HL-60 (cell line): Measurements from ENCODE around the gene NRIP1.

Source experiments
- DNase-seq, 2 experiments: peaks; one replicate each; pipeline ENCODE4 v3.0.0-alpha.2; 2010 to 2020; ENCODE audit warnings: low read depth in 1 of 2, low spot score in 1 of 2
- H3K27ac ChIP-seq: fragments of 250-450 bp; sonication (Bioruptor Pico); replicated peaks from 2 replicates; pipeline ENCODE4 v1.5.1; 2020; ENCODE audit warnings: mild to moderate bottlenecking, moderate library complexity
- H3K27me3 ChIP-seq: fragments of 250-450 bp; sonication (Bioruptor Pico); 2 replicates; pipeline ENCODE4 v1.5.1; 2021; ENCODE audit warnings: mild to moderate bottlenecking, moderate library complexity; ENCODE audit not compliant: insufficient read depth, poor library complexity, severe bottlenecking
- H3K4me3 ChIP-seq: replicated peaks from 2 replicates; pipeline ENCODE4 v1.5.1; 2011; ENCODE audit warnings: mild to moderate bottlenecking, control low read depth, low read length; ENCODE audit not compliant: insufficient read depth
- CTCF ChIP-seq: IDR thresholded peaks from one replicate; pipeline ENCODE4 v1.5.1; 2011; ENCODE audit warnings: low read length, control low read depth, inconsistent platforms; ENCODE audit not compliant: insufficient read depth
- GABPA ChIP-seq: IDR thresholded peaks from 2 replicates; pipeline ENCODE4 v1.6.1; 2012; ENCODE audit warnings: low read depth
- POLR2AphosphoS5 ChIP-seq: IDR thresholded peaks from 2 replicates; pipeline ENCODE4 v1.6.1; 2012; ENCODE audit warnings: low read depth
- REST ChIP-seq: IDR thresholded peaks from 2 replicates; pipeline ENCODE4 v1.6.1; 2012; ENCODE audit warnings: low read depth; ENCODE audit not compliant: insufficient replicate concordance
- SPI1 ChIP-seq: IDR thresholded peaks from 2 replicates; pipeline ENCODE4 v1.6.1; 2012; ENCODE audit warnings: low read depth, mild to moderate bottlenecking, borderline replicate concordance

The NRIP1 gene

GRCh38 chr21:15010645-15011044, 54.2 kb downstream of the NRIP1 start:
- TF ChIP-seq REST (no peak), GABPA (no peak), SPI1 (no peak)
- H3K27me3 ChIP-seq, result no peaks in the 10 kb centered on the region
- H3K4me3 ChIP-seq, result no peak overlapping the region
- DNase-seq, result no peak
- H3K27ac ChIP-seq, result no peak overlapping the region

- Histone ChIP-seq H3K27me3 (no peaks in the 10 kb centered on the region), H3K4me3 (no peak overlapping the region), H3K27ac (no peak overlapping the region)
- TF ChIP-seq REST (no peak), SPI1 (no peak), GABPA (no peak), CTCF (no peak), POLR2AphosphoS5 (no peak)
- DNase-seq, result no peak
Measured at GRCh38 chr21:15009837-15010363, 54.9 kb downstream of the NRIP1 start.

GRCh38 chr21:15007716-15008296, 57.0 kb downstream of the NRIP1 start:
- H3K27me3 ChIP-seq, result no peaks in the 10 kb centered on the region
- TF ChIP-seq POLR2AphosphoS5 (no peak), GABPA (no peak), REST (no peak), SPI1 (no peak), CTCF (no peak)
- H3K4me3 ChIP-seq, result no peak overlapping the region
- H3K27ac ChIP-seq, result no peak overlapping the region
- no peak for DNase-seq
